SU-DHL-6 (cell line): ENCODE data around the gene RPS6KA2.

Source experiments
- H2AFZ ChIP-seq: fragments of 200-600 bp; sonication (generic); 2 replicates; pipeline ENCODE4 v1.6.1; 2014; ENCODE audit warnings: low read depth, mild to moderate bottlenecking, moderate library complexity, mixed read lengths, antibody characterized with exemption, low read length; ENCODE audit not compliant: severe bottlenecking
- H3F3A ChIP-seq: fragments of 200-600 bp; shearing (Covaris generic); 2 replicates; pipeline ENCODE4 v1.6.0; 2016; ENCODE audit warnings: antibody characterized with exemption, mild to moderate bottlenecking; ENCODE audit not compliant: insufficient read depth
- H3K27ac ChIP-seq: fragments of 200-600 bp; sonication (generic); 2 replicates; pipeline ENCODE4 v1.5.1; 2016; ENCODE audit warnings: low read depth, mild to moderate bottlenecking, low read length, moderate library complexity, mixed read lengths
- H3K27me3 ChIP-seq: fragments of 200-600 bp; sonication (generic), shearing (Covaris generic); 2 replicates; pipeline ENCODE4 v1.6.0; 2014; ENCODE audit warnings: mild to moderate bottlenecking, low read length
- H3K36me3 ChIP-seq: fragments of 200-600 bp; sonication (generic); 2 replicates; pipeline ENCODE4 v1.6.1; 2014; ENCODE audit warnings: mild to moderate bottlenecking, low read length, mixed read lengths
- H3K4me2 ChIP-seq: fragments of 300-600, 200-600 bp; shearing (Covaris generic), sonication (generic); 2 replicates; pipeline ENCODE4 v1.6.0; 2014; ENCODE audit warnings: low read length, low read depth, mild to moderate bottlenecking; ENCODE audit not compliant: poor library complexity, severe bottlenecking
- H3K4me3 ChIP-seq: fragments of 200-600 bp; sonication (generic); 2 replicates; pipeline ENCODE4 v1.5.1; 2014; ENCODE audit warnings: antibody characterized with exemption, low read length, mild to moderate bottlenecking, mixed read lengths; ENCODE audit not compliant: insufficient read depth, poor library complexity, severe bottlenecking
- H3K79me2 ChIP-seq: fragments of 200-600 bp; sonication (generic); 2 replicates; pipeline ENCODE4 v1.6.1; 2014; ENCODE audit warnings: mild to moderate bottlenecking, low read length, moderate library complexity; ENCODE audit not compliant: insufficient read depth
- H3K9ac ChIP-seq: fragments of 200-600 bp; sonication (generic); 2 replicates; pipeline ENCODE4 v1.7.0; 2014; ENCODE audit warnings: mild to moderate bottlenecking, low read length
- H3K9me2 ChIP-seq: fragments of 200-600 bp; sonication (generic); replicated peaks from 2 replicates; pipeline ENCODE4 v1.6.1; 2014; ENCODE audit warnings: low read length; ENCODE audit not compliant: insufficient read depth
- H3K9me3 ChIP-seq: fragments of 200-600 bp; sonication (generic); 2 replicates; pipeline ENCODE4 v1.6.1; 2014; ENCODE audit warnings: low read length, mixed read lengths; ENCODE audit not compliant: insufficient read depth
- H4K20me1 ChIP-seq: fragments of 200-600 bp; sonication (generic); 2 replicates; pipeline ENCODE4 v1.6.1; 2014; ENCODE audit warnings: low read depth, mild to moderate bottlenecking, antibody characterized with exemption, low read length, moderate library complexity, mixed read lengths
- CTCF ChIP-seq: fragments of 200-600 bp; sonication (generic); IDR thresholded peaks from one replicate; pipeline ENCODE4 v1.5.1; 2017; ENCODE audit warnings: antibody characterized with exemption, mild to moderate bottlenecking, low read length, moderate library complexity; ENCODE audit not compliant: insufficient read depth, poor library complexity, severe bottlenecking
- EZH2phosphoT487 ChIP-seq: fragments of 200-600 bp; sonication (generic), shearing (Covaris generic); conservative IDR thresholded peaks from 2 replicates; pipeline ENCODE4 v1.6.1; 2018; ENCODE audit warnings: mild to moderate bottlenecking, antibody characterized with exemption, low read length, moderate library complexity, mixed read lengths

Gene RPS6KA2

GRCh38 chr6:166511316-166511715 lies 115.7 kb downstream of the RPS6KA2 start:
- Histone ChIP-seq H3K27me3 (no peaks in the 10 kb centered on the region), H3K79me2 (no peaks in the 10 kb centered on the region), H3K4me3 (no peak overlapping the region), H3K36me3 (no peaks in the 10 kb centered on the region), H3K4me2 (no peak overlapping the region), H2AFZ (no peak overlapping the region), H3F3A (no peaks in the 10 kb centered on the region), H4K20me1 (no peaks in the 10 kb centered on the region), H3K9ac (no peak overlapping the region), H3K9me2 (no peaks in the 10 kb centered on the region), H3K27ac (no peak overlapping the region), H3K9me3 (no peaks in the 10 kb centered on the region)
- TF ChIP-seq CTCF (no peak), EZH2phosphoT487 (no peak)

- TF ChIP-seq CTCF (no peak), EZH2phosphoT487 (no peak)
- Histone ChIP-seq H3K4me3 (no peak overlapping the region), H3K9me2 (no peaks in the 10 kb centered on the region), H3K79me2 (no peaks in the 10 kb centered on the region), H3K9ac (no peak overlapping the region), H3K27me3 (no peaks in the 10 kb centered on the region), H3K27ac (no peak overlapping the region), H3K36me3 (no peaks in the 10 kb centered on the region), H3K4me2 (no peak overlapping the region), H4K20me1 (no peaks in the 10 kb centered on the region), H3K9me3 (no peaks in the 10 kb centered on the region), H2AFZ (no peak overlapping the region), H3F3A (no peaks in the 10 kb centered on the region)
These were observed 117.9 kb downstream of the RPS6KA2 start for GRCh38 chr6:166509193-166509592.

- no peaks in the 10 kb centered on the region for H3K9me2 ChIP-seq
- no peaks in the 10 kb centered on the region for H4K20me1 ChIP-seq
- H3K79me2 ChIP-seq = no peaks in the 10 kb centered on the region
- no peak overlapping the region for H2AFZ ChIP-seq
- H3K9me3 ChIP-seq = no peaks in the 10 kb centered on the region
- H3F3A ChIP-seq = no peaks in the 10 kb centered on the region
- no peak overlapping the region for H3K4me3 ChIP-seq
- no peak for TF ChIP-seq EZH2phosphoT487
- TF ChIP-seq CTCF = no peak
- H3K27me3 ChIP-seq = no peaks in the 10 kb centered on the region
- H3K36me3 ChIP-seq = no peaks in the 10 kb centered on the region
- no peak overlapping the region for H3K9ac ChIP-seq
- H3K4me2 ChIP-seq = no peak overlapping the region
- no peak overlapping the region for H3K27ac ChIP-seq
These were observed 118.3 kb downstream of the RPS6KA2 start for GRCh38 chr6:166508726-166509125.
